Bone marrow (tissue), 2 donors: ENCODE measurements around the gene MRPL16.
"Not testable (repeated sequence)": the region's sequence is repeated elsewhere in the genome, so short reads cannot be mapped to it uniquely, and the experiment has no call there.

Source experiments
- DNase-seq, 2 donors: peaks; one replicate each; lab custom pipeline; 2025; lab: John Stamatoyannopoulos, UW

Gene MRPL16

DNA sequence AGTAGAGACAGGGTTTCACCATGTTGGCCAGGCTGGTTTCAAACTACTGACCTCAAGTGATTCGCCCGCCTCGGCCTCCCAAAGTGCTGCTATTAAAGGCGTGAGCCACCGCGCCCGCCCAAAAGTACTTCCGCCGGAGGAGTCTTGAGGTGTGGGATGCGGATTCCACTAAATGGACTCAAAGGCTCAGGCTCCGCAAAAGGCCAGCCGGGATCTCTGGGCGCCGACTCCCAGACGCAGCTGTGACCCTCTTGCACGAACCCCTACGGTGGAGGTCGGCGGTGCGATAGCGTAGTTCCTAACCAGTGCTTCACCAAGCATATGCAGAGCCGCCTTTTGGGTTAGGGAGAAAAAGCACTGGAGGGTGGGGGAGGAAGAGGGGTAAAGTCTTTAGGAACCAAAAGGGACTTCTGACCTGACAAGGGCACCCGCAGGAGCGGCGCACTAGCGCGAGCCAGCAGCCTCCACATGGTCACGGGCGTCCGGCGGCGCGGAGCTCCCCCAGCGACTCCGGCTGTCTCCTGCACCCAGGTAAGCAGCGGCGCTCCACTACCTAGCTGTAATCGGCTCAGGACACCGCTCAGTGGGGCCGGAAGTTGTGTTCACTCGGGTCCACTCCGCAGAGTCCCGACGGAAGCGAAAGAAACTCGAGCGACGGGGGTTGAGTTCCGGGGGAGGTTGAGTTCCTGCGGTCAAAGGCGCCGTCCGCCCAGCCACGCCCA, at the start of gene MRPL16:
Gene MRPL16 (minus strand): TSS at position 590 of the 722 bp plus-strand sequence. CDS start 120 bp downstream, at position 470.
- peak; percentile 71 to 81 for DNase-seq

GRCh38 chr11:59859673-59860072, 49.1 kb upstream of the MRPL16 start:
- no peak for DNase-seq

- no peak for DNase-seq
Observed at GRCh38 chr11:59857439-59858434, 47.2 kb upstream of the MRPL16 start.

GRCh38 chr11:59854871-59855270, 44.3 kb upstream of the MRPL16 start:
- DNase-seq: no peak

GRCh38 chr11:59851416-59851815, 40.8 kb upstream of the MRPL16 start:
- DNase-seq: not testable (repeated sequence)

DNA sequence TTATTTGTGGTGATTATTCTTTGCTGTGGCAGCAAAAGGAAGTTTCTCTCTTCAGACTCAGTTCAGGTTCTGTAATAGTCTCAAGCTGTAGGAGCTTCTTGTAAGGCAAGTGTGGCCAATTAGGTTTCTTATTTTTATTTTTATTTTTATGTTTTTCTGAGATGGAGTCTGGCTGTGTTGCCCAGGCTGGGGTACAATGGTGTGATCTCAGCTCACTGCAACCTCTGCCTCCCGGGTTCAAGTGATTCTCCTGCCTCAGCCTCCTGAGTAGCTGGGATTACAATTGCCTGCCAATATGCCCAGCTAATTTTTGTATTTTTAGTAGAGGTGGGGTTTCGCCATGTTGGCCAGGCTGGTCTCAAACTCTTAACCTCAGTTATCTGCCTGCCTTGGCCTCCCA, 39.0 kb upstream of the MRPL16 start:
- not testable (repeated sequence) for DNase-seq

GRCh38 chr11:59849129-59849528, 38.6 kb upstream of the MRPL16 start:
- DNase-seq: no peak

- DNase-seq: not testable (repeated sequence)
Observed at GRCh38 chr11:59848439-59848838, 37.9 kb upstream of the MRPL16 start.

DNA sequence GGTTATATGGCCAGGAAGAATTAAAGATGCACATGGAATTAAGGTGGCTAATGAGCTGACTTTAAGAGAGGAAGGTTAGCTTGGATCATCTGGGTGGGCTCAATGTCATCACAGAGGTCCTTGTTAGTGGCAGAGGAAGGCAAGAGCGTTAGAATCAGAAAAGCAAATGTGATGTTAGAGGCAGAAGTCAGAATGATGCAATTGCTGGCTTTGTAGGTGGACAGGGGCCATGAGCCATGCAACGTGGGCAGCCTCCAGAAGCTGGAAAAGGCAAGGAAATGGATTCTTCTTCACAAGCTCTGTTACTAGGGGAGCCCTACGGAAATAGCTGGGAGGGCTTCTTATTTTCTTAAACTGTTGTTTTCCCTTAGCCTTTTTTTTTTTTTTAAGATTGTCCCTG, 37.0 kb upstream of the MRPL16 start:
- DNase-seq: no peak

DNA sequence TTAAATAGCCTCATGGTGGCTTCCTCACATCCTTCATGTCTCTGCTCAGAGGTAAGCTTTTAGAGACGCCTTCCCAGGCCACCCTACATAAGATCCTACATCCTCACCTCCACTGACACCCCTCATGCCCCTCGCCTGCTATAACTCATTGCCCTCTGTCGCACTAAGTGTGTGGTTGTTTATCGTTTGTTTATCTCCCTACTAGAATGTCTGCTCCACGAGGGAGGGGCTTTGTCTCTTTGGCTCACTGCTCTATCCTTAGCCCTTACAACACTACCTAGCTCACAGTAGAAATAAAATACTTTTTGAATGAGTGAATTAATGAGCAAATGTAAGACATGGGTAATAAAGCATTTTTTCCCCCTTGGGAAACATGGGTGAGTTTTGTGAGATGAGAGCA, 36.0 kb upstream of the MRPL16 start:
- no peak for DNase-seq

- no peak for DNase-seq
Observed at GRCh38 chr11:59845399-59845798, 34.8 kb upstream of the MRPL16 start, which contains the start of gene CBLIF. Gene CBLIF (minus strand): TSS chr11:59845499. CDS start chr11:59845453, 46 bp downstream.

DNA sequence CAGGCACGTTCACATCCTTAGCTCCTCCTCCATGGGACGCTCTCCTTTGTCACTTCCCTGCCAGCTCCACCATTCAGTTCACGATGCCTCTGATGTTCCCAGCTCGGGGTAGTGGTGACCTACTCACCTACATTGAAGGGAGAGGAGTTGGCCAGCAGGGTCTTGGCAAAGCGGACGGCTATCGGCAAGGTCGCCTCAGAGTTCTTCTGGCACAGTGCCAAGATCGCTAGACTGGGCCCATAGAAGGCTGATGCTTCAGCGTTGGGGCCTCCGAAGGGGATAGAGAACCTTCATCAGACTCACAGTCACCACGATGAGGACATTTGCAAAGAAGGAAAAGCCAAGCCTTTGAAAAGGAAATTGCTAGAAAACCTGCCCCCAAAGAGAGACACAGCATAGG, 31.7 kb upstream of the MRPL16 start:
- no peak for DNase-seq

GRCh38 chr11:59841514-59841913, 30.9 kb upstream of the MRPL16 start:
- DNase-seq: no peak

DNA sequence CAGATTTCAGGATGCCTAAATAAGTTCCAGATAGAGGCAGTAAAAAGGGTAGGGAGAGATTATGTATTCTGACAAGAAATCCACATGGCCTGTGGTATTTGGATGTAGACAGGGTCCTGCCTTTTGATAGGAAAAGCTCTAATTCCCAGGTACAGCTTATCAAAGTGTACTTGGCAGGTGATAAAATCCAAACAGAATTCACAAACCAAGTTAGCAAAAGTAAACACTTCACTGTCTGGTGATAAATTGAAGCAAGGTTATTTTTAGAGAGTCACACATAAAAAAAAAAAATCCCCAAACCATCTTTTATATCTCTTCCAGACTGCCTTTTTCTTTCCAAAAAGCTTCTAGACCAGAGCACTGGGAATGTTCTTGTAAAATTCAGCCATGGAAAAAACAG, 29.0 kb upstream of the MRPL16 start:
- no peak for DNase-seq

DNA sequence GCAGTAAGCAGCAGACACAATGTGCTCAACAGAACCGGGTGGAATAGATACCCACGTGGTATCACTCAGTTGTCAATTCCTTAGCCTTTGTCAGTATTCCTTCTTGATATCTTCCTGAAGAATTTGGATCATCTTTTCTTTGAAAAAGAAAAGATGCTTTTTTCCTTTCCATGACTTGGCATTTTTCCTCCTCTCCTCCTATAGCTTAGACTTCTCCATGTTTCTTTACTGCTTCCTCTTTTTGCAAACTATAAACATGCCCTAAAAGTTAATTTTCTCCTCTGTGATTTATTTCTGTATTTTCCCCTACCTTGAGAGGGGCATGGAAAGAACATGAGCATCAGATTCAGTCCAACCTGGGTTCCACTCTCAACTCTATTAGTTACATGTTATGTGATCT, 23.0 kb upstream of the MRPL16 start:
- DNase-seq: no peak

DNA sequence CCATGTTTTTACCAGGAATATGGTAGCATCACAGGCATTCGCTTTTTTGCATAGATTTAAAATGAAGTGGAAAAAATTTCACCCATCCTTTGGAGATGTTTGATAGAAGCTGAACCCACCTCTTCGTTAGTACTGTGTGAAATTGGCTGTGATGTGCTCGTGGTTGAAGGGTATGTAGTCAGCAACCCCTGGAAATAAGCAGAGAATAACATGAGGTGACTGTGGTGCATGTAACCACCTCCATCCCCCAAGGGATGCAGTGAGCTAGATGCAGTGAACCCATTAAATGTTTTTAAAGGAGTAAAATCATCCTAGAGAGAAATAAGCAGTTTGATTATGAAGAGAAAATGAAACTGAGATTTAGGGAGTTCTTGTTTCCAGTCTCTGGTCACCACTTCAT, 18.8 kb upstream of the MRPL16 start:
- no peak for DNase-seq

- peak in 1 of 2 donors; percentile 41 for DNase-seq
Observed at GRCh38 chr11:59822989-59823566, 12.5 kb upstream of the MRPL16 start.

- peak in 1 of 2 donors; percentile 68 for DNase-seq
Observed at GRCh38 chr11:59818572-59818971, 8.0 kb upstream of the MRPL16 start.

- not testable (repeated sequence) for DNase-seq
Observed at GRCh38 chr11:59816434-59816833, 5.9 kb upstream of the MRPL16 start.

DNA sequence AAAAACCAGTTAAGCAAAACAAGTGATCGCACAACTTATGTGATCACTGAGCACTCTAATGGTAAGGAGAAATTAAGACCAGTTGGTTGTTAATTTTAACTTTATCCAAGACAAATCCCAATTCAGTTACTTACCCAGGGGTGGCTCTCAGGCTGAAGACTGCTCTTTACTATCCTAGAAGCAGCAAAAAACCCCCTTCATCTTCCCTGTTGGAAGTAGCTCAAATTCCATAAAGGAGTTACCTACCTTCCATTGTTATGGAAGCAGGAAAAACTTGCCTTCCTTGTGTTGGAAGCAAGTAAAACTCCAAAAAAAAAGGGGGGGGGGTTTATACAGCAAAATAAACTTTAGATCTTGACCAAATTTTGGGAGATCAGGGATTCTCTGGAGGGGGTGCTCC, 5.2 kb upstream of the MRPL16 start:
- no peak for DNase-seq

DNA sequence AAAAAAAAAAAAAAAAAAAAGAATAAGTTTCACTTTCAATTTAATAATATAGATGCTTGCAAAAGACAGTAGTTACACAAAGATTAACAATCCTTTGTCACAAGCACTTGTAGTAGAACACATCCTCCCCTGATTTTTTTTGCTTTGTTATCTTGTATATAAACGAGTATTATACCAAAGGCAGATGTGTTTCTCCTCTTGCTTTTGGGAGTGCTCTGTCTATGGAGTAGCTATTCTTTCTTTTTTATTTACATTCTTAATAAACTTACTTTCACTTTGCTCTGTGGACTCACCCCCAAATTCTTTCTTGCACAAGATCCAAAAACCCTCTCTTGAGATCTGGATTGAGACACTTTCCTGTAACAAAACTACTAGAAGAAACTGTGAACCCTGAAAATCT, 3.4 kb upstream of the MRPL16 start:
- no peak for DNase-seq

DNA sequence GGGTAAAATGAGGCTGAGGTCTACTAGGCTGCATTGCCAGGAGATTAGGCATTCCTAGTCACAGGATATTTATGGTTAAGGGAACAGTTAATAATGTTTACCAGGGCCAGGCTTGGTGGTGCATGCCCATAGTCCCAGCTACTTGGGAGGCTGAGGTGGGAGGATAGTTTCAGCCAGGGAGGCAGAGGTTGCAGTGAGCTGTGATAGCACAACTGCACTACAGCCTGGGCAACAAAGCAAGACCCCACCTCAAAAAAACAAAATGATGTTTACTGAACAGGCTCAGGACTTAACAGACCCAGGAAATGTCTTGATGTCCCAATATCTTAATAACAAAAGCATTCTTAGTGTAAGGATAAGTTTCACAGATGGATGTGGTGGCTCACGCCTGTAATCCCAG, 2.8 kb upstream of the MRPL16 start:
- DNase-seq: no peak
